Left renal pelvis (tissue), 4 donors: ENCODE results near the gene PDXK. TPM values are rescaled to one million over a fixed set of nuclear protein-coding genes. Genes with fewer than 3 reads are reported as not detected.
"Not testable (repeated sequence)": the region's sequence is repeated elsewhere in the genome, so short reads cannot be mapped to it uniquely, and the experiment has no call there.

Experiments used
- DNase-seq, 4 donors: peaks; one replicate each; pipeline ENCODE4 v3.0.0-alpha.2; 2013; ENCODE audit warnings: low read depth in 4 of 4, low spot score in 3 of 4
- polyA plus RNA-seq, 4 donors: library from polyadenylated mRNA; unstranded; fragments of 120-200 nt; gene quantifications; one replicate each; pipeline ENCODE4 v1.2.1, GENCODE V29; 2013; ENCODE audit not compliant: insufficient read length in 4 of 4

PDXK gene
- 10 to 100 TPM; 57.7 to 87.8 (median 71.8) TPM for polyA plus RNA-seq

- DNase-seq: peak in 3 of 4 donors; percentile 75 to 77 (median 75)
Measured at GRCh38 chr21:43718872-43719747, at the start of gene PDXK. Gene PDXK, plus strand, starts transcription at chr21:43719129. Its CDS starts 166 bp downstream, at chr21:43719295.

DNA sequence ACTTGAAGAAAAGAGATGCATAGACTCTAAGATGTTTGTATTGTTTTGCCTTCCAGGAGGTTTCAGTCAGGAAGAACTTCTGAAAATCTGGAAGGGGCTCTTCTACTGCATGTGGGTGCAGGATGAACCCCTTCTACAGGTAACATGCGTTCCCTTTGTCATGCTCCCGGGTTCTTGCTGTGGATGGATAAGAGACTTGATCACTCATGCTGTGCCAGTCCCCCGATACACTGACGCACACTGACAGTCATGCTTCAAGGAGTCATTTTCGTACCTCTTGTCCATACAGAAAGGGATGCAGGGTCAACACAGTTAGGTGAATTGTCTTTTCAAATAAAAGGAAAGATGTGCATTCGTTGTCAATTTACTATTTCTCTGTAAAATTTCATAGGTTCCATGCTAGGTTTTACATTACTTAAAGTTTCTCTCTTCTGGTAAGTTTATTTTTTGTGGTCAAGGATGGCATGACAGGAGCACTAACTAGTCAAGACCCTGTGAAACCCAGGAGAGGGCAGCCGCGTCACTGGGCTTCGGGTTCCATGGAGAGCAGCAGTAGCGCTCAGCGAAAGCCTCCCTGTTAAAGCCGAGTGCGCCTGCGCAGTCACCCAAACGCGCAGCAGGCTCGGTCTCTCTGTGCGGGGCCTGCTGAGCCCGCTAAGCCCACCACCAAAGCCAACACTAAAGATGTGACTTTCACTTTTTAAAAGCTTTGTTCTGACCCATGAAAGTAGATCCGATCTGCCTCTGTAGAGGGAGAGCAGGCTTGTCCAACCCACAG, 48.9 kb upstream of the PDXK start:
- no peak for DNase-seq

- DNase-seq: no peak
Measured at GRCh38 chr21:43675871-43676270, 43.1 kb upstream of the PDXK start.

GRCh38 chr21:43676391-43676790, 42.5 kb upstream of the PDXK start:
- no peak for DNase-seq

DNA sequence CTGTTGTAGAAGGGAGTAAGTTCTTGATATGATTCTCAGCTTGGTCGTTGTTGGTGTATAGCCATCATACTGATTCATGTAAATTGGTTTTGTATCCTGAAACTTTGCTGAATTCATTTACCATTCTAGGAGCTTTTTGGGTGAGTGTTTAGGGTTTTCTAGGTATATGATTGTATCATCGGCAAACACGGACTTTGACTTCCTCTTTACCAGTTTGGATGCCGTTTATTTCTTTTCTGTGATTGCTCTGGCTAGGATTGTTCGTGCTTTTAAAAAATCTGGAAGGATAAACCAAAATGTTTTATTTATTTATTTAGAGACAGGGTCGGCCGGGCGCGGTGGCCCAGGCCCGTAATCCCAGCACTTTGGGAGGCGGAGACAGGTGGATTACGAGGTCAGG, 39.0 kb upstream of the PDXK start:
- DNase-seq: no peak

- not testable (repeated sequence) for DNase-seq
Measured at GRCh38 chr21:43680421-43680820, 38.5 kb upstream of the PDXK start.

DNA sequence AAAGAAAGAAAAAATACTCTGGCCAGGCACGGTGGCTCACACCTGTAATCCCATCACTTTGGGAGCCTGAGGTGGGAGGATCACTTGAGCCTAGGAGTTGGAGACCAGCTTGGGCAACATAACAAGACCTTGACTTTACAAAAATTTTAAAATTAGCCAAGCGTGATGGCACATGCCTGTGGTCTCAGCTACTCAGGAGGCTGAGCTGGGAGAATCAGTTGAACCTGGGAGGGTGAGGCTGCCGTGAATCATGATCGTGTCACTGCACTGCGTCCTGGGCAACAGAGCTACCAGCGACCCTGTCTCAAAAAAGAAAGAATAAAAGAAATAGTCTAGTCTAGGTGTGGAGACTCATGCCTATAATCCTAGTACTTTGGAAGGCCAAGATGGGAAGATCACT, 37.3 kb upstream of the PDXK start:
- no peak for DNase-seq

- DNase-seq: no peak
Measured at GRCh38 chr21:43684424-43684823, 34.5 kb upstream of the PDXK start.

DNA sequence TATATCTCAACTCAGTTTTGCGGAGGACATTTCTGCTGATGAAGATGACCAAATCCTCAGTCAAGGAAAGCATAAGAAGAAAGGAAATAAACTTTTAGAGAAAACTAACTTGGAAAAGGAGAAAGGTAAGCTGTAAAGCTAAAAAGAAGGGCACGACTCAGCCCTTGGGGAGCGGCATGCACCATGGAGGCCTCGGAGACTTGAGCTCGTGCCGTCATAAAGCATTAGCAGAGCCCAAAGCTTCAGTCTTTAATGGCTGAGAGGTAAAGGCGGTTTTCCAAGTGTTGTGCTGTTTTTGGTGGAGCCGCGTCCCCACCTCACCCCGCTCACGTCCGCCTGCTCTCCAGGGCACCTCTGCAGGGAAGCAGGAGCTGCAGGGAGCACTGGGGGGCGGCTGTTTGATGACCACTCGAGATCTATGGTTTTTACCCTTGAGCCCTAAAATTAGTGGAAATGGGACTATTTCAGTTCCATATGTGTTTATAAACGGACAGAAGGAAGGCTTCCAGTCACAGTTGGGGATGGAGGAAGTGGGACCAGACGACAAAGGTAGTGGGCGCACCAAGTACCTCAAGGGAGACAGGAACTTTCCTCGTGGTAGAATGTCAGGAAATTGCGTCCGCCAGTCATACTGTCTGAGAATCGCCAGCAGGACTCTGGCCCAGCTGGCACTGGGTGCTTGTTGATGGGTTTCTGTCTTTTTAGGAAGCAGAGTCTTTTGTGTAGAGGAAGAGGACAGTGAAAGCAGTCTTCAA, 31.9 kb upstream of the PDXK start:
- DNase-seq: no peak

- no peak for DNase-seq
Measured at GRCh38 chr21:43687566-43688399, 31.1 kb upstream of the PDXK start.

DNA sequence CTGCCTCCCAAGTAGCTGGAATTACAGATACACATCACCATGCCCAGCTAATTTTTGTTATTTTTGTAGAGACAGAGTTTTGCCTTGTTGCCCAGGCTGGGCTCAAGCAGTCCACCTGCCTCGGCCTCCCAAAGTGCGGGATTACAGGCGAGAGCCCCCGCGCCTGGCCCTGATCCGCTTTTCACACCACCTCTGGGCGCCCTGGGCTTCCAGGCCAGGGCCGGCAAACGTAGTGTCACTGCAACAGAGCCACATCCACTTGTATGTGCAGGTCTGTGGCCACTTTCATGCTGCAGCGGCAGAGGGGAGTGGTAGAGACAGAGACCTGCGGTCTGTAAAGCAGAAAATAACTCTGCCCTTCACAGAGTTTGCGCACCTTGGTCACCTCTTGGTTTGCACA, 30.0 kb upstream of the PDXK start:
- no peak for DNase-seq

DNA sequence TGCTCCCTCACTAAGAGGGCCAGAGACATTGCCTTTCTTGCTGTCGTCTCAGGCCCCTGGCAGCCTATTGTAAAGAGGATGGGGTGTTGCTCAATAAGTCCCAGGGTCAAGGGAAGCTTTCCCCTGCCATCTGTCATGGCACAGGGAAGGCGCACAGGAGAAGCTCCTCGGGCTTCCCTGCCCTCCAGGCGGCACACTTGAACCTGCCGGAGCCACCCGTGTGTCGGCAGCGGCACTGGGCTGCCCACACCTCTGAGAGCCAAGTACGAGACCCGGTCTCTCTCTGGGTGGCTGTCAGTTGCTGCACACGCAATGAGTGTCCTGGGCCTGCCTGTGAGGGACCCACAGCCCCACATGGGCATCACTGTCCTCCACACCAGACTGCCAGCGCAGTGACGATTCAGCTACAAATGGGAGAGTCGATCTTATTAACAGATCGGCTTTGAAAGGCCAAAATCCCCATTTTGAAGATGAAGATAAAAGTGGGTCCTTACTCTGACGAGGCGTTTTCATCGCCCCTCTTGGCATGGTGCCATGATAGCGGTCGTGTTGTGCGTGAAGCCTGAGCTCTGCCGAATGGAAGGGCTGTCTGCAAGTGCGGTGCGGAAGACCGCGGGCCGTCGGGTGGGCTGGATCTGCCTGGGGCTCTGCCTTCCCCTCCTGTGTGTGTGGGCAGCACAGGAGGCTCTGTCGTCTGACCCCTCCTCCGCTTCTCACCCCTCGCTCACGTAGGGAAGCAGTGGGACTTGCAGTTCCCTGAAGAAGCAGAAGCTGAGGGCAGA, 29.2 kb upstream of the PDXK start:
- no peak for DNase-seq

- DNase-seq: no peak
Measured at GRCh38 chr21:43690346-43690745, 28.6 kb upstream of the PDXK start.

DNA sequence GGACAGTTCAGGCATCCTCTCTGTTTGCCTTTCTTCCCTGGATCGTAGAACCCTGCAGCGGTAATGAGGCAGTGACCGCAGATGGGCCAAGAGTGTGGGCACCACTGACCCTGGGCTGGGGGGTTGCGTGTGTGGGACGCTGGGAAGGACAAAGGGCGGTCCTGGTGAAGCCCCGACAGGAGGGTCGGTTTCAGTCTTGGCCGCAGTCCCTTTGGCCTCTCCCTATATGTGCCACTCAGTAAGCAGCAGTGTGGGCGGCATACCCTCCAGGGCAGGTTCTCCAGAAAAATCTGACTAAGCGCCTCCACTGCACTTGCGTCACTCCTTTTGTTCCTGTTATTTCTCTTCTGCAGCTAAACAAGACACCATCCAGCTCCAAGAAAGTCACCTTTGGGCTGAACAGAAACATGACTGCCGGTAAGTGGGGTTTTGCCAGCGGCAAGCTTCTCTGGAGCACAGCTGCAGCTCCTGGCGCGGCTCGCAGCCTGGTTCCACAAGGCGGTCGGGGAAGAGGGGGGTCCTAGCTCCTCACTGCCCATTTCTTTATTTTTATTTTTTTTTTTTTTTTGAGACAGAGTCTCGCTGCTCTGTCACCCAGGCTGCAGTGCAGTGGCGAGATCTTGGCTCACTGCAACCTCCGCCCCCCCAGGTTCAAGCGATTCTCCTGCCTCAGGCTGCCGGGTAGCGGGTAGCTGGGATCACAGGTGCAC, 27.7 kb upstream of the PDXK start:
- no peak for DNase-seq

GRCh38 chr21:43691801-43692200, 27.1 kb upstream of the PDXK start:
- no peak for DNase-seq

DNA sequence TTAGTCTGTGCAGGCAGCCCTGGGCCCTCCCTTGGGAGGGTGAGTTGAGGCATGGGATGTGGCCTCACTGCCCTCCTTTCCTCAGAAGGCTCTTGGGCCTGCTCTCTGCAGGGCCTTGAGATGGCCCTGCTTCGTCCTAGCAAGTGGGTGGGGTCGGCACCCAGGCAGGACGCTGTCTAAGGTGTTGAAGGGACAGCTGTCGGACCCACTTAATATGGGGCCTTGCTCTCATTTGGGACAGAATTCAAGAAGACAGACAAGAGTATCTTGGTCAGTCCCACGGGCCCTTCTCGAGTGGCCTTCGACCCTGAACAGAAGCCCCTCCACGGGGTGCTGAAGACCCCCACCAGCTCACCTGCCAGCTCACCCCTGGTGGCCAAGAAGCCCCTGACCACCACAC, 26.0 kb upstream of the PDXK start:
- DNase-seq: no peak

- no peak for DNase-seq
Measured at GRCh38 chr21:43693981-43694380, 24.9 kb upstream of the PDXK start.

DNA sequence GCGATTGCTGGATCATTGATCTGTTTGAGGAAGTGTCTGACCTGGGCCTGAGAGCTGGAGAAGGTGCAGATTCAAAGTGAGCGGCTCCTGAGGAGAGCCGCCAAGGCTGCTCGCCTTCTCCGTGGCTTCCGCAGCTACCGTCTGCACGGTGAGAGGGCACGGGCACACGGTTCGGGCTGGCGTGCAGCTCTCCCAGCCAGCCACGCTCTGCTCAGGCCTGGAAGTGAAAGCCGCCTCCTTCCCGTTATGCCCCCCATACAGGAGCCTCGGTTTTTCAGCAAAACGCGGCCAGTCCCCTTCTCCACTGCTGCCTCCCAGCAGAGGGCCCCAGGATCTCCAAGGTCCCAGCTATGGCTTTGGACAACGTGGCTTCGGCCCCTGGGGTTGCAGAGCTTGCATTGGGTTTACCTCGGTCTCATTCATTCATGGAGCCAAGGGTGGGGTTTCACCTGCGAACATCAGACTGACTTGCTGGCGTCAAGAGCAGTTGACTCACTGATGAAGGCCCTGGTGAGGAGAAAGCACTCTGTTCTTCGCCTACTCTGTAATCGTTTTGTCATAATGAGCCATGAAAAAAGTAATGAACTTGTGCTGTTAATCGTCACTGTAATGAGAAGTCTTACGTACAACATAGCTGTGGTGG, 24.4 kb upstream of the PDXK start:
- DNase-seq: no peak
